ENCODE results near the gene TBC1D3B.
"Not testable (repeated sequence)": the region's sequence is repeated elsewhere in the genome, so short reads cannot be mapped to it uniquely, and the experiment has no call there.

Gene TBC1D3B

DNA sequence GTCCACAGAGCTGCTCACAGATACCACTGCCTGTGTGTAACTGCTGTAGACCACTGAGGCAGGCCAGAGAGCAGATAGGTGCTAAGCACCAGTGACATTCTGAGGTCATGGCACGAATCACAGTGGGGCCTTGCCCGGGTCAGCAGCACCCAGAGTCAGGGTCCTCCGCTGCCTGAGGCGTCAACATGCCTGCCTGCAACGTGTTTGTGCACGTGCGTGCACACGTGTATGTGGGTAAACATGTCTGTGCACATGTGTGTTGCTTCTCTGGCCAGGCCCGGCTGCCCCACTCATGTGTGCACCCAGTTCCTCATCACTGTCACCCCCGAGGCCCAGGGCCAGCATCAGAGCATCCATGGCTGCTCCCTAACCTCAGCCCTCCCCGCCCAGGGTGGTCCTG, at the start of gene TBC1D3B:
TSS of gene TBC1D3B (minus strand) at position 101 of the 400 bp plus-strand sequence. CDS start 1,586 bp downstream, outside the sequence.
- not testable (repeated sequence) for H3K36me3 ChIP-seq (replicated peaks; ENCODE audit: low read depth, low read length); H3K4me2 ChIP-seq (ENCODE audit: low read length); H3K9ac ChIP-seq (ENCODE audit: low read length); H3K4me1 ChIP-seq (ENCODE audit: low read length); H2AFZ ChIP-seq (ENCODE audit: low read depth, low read length); H3K27ac ChIP-seq (ENCODE audit: low read length); H3K9me3 ChIP-seq (ENCODE audit: insufficient read depth, low read length); H3K79me2 ChIP-seq (ENCODE audit: low read length); H3K4me3 ChIP-seq (ENCODE audit: low read length); H4K20me1 ChIP-seq (ENCODE audit: insufficient read depth, low read length); H3K27me3 ChIP-seq (ENCODE audit: low read depth, low read length)

DNA sequence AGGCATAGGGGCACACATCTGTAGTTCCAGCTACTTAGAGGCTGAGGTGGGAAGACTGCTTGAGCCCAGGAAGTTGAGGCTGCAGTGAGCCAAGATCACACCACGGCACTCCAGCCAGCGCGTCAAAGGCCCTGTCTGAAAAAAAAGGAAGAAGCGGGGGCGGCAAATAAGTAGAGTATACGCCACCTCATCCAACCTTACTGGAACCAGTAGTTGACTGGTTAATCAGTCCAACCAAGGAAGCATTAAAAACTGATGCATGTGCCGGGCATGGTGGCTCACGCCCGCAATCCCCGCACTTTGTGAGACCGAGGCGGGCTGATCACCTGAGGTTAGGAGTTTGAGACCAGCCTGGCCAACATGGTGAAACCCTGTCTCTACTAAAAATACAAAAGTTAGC, 46.5 kb upstream of the TBC1D3B start:
- H3K79me2 ChIP-seq (ENCODE audit: low read length); H3K27ac ChIP-seq (ENCODE audit: low read length); H3K36me3 ChIP-seq (replicated peaks; ENCODE audit: low read depth, low read length); H3K4me2 ChIP-seq (ENCODE audit: low read length); H3K9me3 ChIP-seq (ENCODE audit: insufficient read depth, low read length); H3K4me3 ChIP-seq (ENCODE audit: low read length); H2AFZ ChIP-seq (ENCODE audit: low read depth, low read length); H3K27me3 ChIP-seq (ENCODE audit: low read depth, low read length); H3K4me1 ChIP-seq (ENCODE audit: low read length); H3K9ac ChIP-seq (ENCODE audit: low read length); H4K20me1 ChIP-seq (ENCODE audit: insufficient read depth, low read length): not testable (repeated sequence)

DNA sequence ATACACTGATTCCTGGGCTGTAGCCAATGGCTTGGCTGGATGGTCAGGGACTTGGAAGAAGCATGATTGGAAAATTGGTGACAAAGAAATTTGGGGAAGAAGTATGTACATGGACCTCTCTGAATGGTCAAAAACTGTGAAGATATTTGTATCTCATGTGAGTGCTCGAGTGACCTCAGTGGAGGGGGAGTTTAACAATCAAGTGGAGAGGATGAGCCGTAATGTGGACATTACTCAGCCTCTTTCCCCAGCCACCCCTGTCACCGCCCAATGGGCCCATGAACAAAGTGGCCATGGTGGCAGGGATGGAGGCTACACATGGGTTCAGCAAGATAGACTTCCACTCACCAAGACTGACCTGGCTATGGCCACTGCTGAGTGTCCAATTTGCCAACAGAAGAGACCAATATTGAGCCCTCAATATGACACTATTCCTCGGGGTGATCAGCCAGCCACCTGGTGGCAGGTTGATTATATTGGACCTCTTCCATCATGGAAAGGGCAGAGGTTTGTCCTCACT, 45.2 kb upstream of the TBC1D3B start:
- not testable (repeated sequence) for H4K20me1 ChIP-seq (ENCODE audit: insufficient read depth, low read length); H3K79me2 ChIP-seq (ENCODE audit: low read length); H3K4me2 ChIP-seq (ENCODE audit: low read length); H3K9ac ChIP-seq (ENCODE audit: low read length); H2AFZ ChIP-seq (ENCODE audit: low read depth, low read length); H3K4me1 ChIP-seq (ENCODE audit: low read length); H3K27ac ChIP-seq (ENCODE audit: low read length); H3K27me3 ChIP-seq (ENCODE audit: low read depth, low read length); H3K36me3 ChIP-seq (replicated peaks; ENCODE audit: low read depth, low read length); H3K9me3 ChIP-seq (ENCODE audit: insufficient read depth, low read length); H3K4me3 ChIP-seq (ENCODE audit: low read length)

- not testable (repeated sequence) for H2AFZ ChIP-seq (ENCODE audit: low read depth, low read length); H3K27ac ChIP-seq (ENCODE audit: low read length); H3K4me1 ChIP-seq (ENCODE audit: low read length); H3K27me3 ChIP-seq (ENCODE audit: low read depth, low read length); H3K79me2 ChIP-seq (ENCODE audit: low read length); H3K4me2 ChIP-seq (ENCODE audit: low read length); H3K4me3 ChIP-seq (ENCODE audit: low read length); H3K9me3 ChIP-seq (ENCODE audit: insufficient read depth, low read length); H3K36me3 ChIP-seq (replicated peaks; ENCODE audit: low read depth, low read length); H4K20me1 ChIP-seq (ENCODE audit: insufficient read depth, low read length); H3K9ac ChIP-seq (ENCODE audit: low read length)
Observed at GRCh38 chr17:36220737-36221580, 44.5 kb upstream of the TBC1D3B start.

GRCh38 chr17:36219556-36219955, 43.1 kb upstream of the TBC1D3B start:
- not testable (repeated sequence) for H3K27ac ChIP-seq (ENCODE audit: low read length); H3K4me2 ChIP-seq (ENCODE audit: low read length); H3K4me1 ChIP-seq (ENCODE audit: low read length); H4K20me1 ChIP-seq (ENCODE audit: insufficient read depth, low read length); H3K9me3 ChIP-seq (ENCODE audit: insufficient read depth, low read length); H3K9ac ChIP-seq (ENCODE audit: low read length); H3K27me3 ChIP-seq (ENCODE audit: low read depth, low read length); H3K4me3 ChIP-seq (ENCODE audit: low read length); H3K36me3 ChIP-seq (replicated peaks; ENCODE audit: low read depth, low read length); H2AFZ ChIP-seq (ENCODE audit: low read depth, low read length); H3K79me2 ChIP-seq (ENCODE audit: low read length)

GRCh38 chr17:36215406-36216308, 39.2 kb upstream of the TBC1D3B start:
- H3K4me2 ChIP-seq (ENCODE audit: low read length), result not testable (repeated sequence)

More at GRCh38 chr17:36215406-36216308, 39.2 kb upstream of the TBC1D3B start:
- not testable (repeated sequence) for H3K27ac ChIP-seq (ENCODE audit: low read length); H3K79me2 ChIP-seq (ENCODE audit: low read length); H3K9ac ChIP-seq (ENCODE audit: low read length); H3K4me1 ChIP-seq (ENCODE audit: low read length); H3K27me3 ChIP-seq (ENCODE audit: low read depth, low read length); H2AFZ ChIP-seq (ENCODE audit: low read depth, low read length); H4K20me1 ChIP-seq (ENCODE audit: insufficient read depth, low read length); H3K4me3 ChIP-seq (ENCODE audit: low read length); H3K9me3 ChIP-seq (ENCODE audit: insufficient read depth, low read length); H3K36me3 ChIP-seq (replicated peaks; ENCODE audit: low read depth, low read length)
